IgD-negative memory B cell (primary cell): ENCODE data around the gene TRIM47. TPM values are rescaled to one million over a fixed set of nuclear protein-coding genes. Genes with fewer than 3 reads are reported as not detected.
"Not testable (repeated sequence)": the region's sequence is repeated elsewhere in the genome, so short reads cannot be mapped to it uniquely, and the experiment has no call there.

Experiments used
- H3K27ac Mint-ChIP-seq, 3 donors: one replicate each; pipeline ENCODE4 v1.8.0; 2020 to 2022; ENCODE audit warnings: mild to moderate bottlenecking in 3 of 3, mixed read lengths in 3 of 3, moderate library complexity in 1 of 3
- H3K27me3 Mint-ChIP-seq: one replicate; pipeline ENCODE4 v1.8.0; 2021; ENCODE audit warnings: mixed read lengths
- H3K36me3 Mint-ChIP-seq: one replicate; pipeline ENCODE4 v1.8.0; 2020; ENCODE audit warnings: mild to moderate bottlenecking, mixed read lengths
- H3K4me1 Mint-ChIP-seq, 3 donors: one replicate each; pipeline ENCODE4 v1.8.0; 2020 to 2022; ENCODE audit warnings: mixed read lengths in 3 of 3, mild to moderate bottlenecking in 1 of 3
- H3K4me3 Mint-ChIP-seq, 4 donors: one replicate each; pipeline ENCODE4 v1.8.0; 2020 to 2022; ENCODE audit warnings: mild to moderate bottlenecking in 4 of 4, mixed read lengths in 4 of 4, moderate library complexity in 3 of 4
- H3K9me3 Mint-ChIP-seq, 3 donors: one replicate each; pipeline ENCODE4 v1.8.0; 2020 to 2021; ENCODE audit warnings: mixed read lengths in 3 of 3, mild to moderate bottlenecking in 1 of 3
- polyA plus RNA-seq: library from polyadenylated mRNA; unstranded; fragments of 300-500 nt; fragmentation: Illumina TruSeq; gene quantifications from one replicate; pipeline ENCODE4 v1.2.3, GENCODE V29; 2021

TRIM47 gene
- polyA plus RNA-seq, 1 donor from 2014 or later, result 12.4 TPM

- no peak overlapping the region for H3K4me3 Mint-ChIP-seq
- H3K27ac Mint-ChIP-seq, result peak overlapping the region in 1 of 3 donors; percentile 59
Observed at GRCh38 chr17:75872434-75873351, 5.7 kb downstream of the TRIM47 start.

GRCh38 chr17:75870228-75870627 lies 8.2 kb downstream of the TRIM47 start:
- H3K4me3 Mint-ChIP-seq, H3K9me3 Mint-ChIP-seq, H3K27me3 Mint-ChIP-seq, H3K27ac Mint-ChIP-seq, H3K4me1 Mint-ChIP-seq, H3K36me3 Mint-ChIP-seq: not testable (repeated sequence)

More at GRCh38 chr17:75872434-75873351, 5.7 kb downstream of the TRIM47 start:
- H3K4me1 Mint-ChIP-seq, result peaks cover 11 to 14% (median 14%) of the 10 kb centered on the region in 3 donors
- H3K27me3 Mint-ChIP-seq, result no peaks in the 10 kb centered on the region
- H3K9me3 Mint-ChIP-seq, result no peaks in the 10 kb centered on the region
- H3K36me3 Mint-ChIP-seq, result no peaks in the 10 kb centered on the region

GRCh38 chr17:75869282-75870141 lies 8.9 kb downstream of the TRIM47 start:
- H3K9me3 Mint-ChIP-seq, result no peaks in the 10 kb centered on the region
- no peak overlapping the region for H3K4me3 Mint-ChIP-seq
- H3K27ac Mint-ChIP-seq, result peak overlapping the region in 1 of 3 donors; percentile 56
- H3K27me3 Mint-ChIP-seq, result no peaks in the 10 kb centered on the region
- H3K36me3 Mint-ChIP-seq, result no peaks in the 10 kb centered on the region
- H3K4me1 Mint-ChIP-seq, result peaks cover 10 to 11% (median 10%) of the 10 kb centered on the region in 3 donors

- H3K36me3 Mint-ChIP-seq, H3K9me3 Mint-ChIP-seq, H3K4me3 Mint-ChIP-seq, H3K27ac Mint-ChIP-seq, H3K27me3 Mint-ChIP-seq: not testable (repeated sequence)
- peaks cover 16 to 17% (median 16%) of the 10 kb centered on the region in 3 donors for H3K4me1 Mint-ChIP-seq
Observed at GRCh38 chr17:75868730-75869281, 9.6 kb downstream of the TRIM47 start.

- H3K36me3 Mint-ChIP-seq, H3K27me3 Mint-ChIP-seq, H3K9me3 Mint-ChIP-seq: not testable (repeated sequence)
- Mint-ChIP-seq H3K4me1 (peaks cover 20 to 21% (median 20%) of the 10 kb centered on the region in 3 donors), H3K4me3 (peak overlapping the region in 2 of 4 donors; percentile 37 to 80), H3K27ac (peak overlapping the region; percentile 94 to 96 (median 96))
Observed at GRCh38 chr17:75865404-75866188, 12.8 kb downstream of the TRIM47 start.

- peak overlapping the region; percentile 46 to 88 (median 80) for H3K4me3 Mint-ChIP-seq
Observed at GRCh38 chr17:75864887-75865286, 13.5 kb downstream of the TRIM47 start.

GRCh38 chr17:75864448-75864871 lies 13.9 kb downstream of the TRIM47 start:
- Mint-ChIP-seq H3K27ac (peak overlapping the region; percentile 94 to 96 (median 96)), H3K27me3 (no peaks in the 10 kb centered on the region), H3K9me3 (no peaks in the 10 kb centered on the region), H3K4me1 (peaks cover 20 to 23% (median 21%) of the 10 kb centered on the region in 3 donors), H3K36me3 (no peaks in the 10 kb centered on the region), H3K4me3 (peak overlapping the region; percentile 46 to 88 (median 80))

More at GRCh38 chr17:75864887-75865286, 13.5 kb downstream of the TRIM47 start:
- Mint-ChIP-seq H3K4me1 (peaks cover 20 to 21% (median 20%) of the 10 kb centered on the region in 3 donors), H3K27ac (peak overlapping the region; percentile 94 to 96 (median 96))
- not testable (repeated sequence) for H3K9me3 Mint-ChIP-seq, H3K27me3 Mint-ChIP-seq, H3K36me3 Mint-ChIP-seq

GRCh38 chr17:75861927-75862317 lies 16.5 kb downstream of the TRIM47 start:
- H3K27ac Mint-ChIP-seq, result peak overlapping the region in 2 of 3 donors; percentile 77 to 81
- H3K4me1 Mint-ChIP-seq, result peaks cover 27 to 36% (median 35%) of the 10 kb centered on the region in 3 donors
- H3K9me3 Mint-ChIP-seq, result no peaks in the 10 kb centered on the region
- no peaks in the 10 kb centered on the region for H3K27me3 Mint-ChIP-seq
- no peaks in the 10 kb centered on the region for H3K36me3 Mint-ChIP-seq
- peak overlapping the region in 1 of 4 donors; percentile 28 for H3K4me3 Mint-ChIP-seq

GRCh38 chr17:75859358-75859757 lies 19.0 kb downstream of the TRIM47 start:
- not testable (repeated sequence) for H3K36me3 Mint-ChIP-seq, H3K27me3 Mint-ChIP-seq, H3K9me3 Mint-ChIP-seq
- peak overlapping the region in 2 of 3 donors; percentile 84 to 91 for H3K27ac Mint-ChIP-seq
- peaks cover 20 to 29% (median 29%) of the 10 kb centered on the region in 3 donors for H3K4me1 Mint-ChIP-seq
- H3K4me3 Mint-ChIP-seq, result peak overlapping the region in 1 of 4 donors; percentile 41

GRCh38 chr17:75856062-75856756 lies 22.2 kb downstream of the TRIM47 start:
- Mint-ChIP-seq H3K36me3 (no peaks in the 10 kb centered on the region), H3K27ac (peak overlapping the region; percentile 38 to 89 (median 77)), H3K9me3 (no peaks in the 10 kb centered on the region), H3K27me3 (no peaks in the 10 kb centered on the region), H3K4me3 (peak overlapping the region in 1 of 4 donors; percentile 95), H3K4me1 (peaks cover 13 to 35% (median 29%) of the 10 kb centered on the region in 3 donors)

- H3K4me3 Mint-ChIP-seq, result peak within 1 kb of the TSS in 1 of 4 donors; percentile 95
- H3K9me3 Mint-ChIP-seq, result no peaks in the 10 kb centered on the region
- peak within 1 kb of the TSS; percentile 38 to 89 (median 77) for H3K27ac Mint-ChIP-seq
- no peaks in the 10 kb centered on the region for H3K36me3 Mint-ChIP-seq
- H3K27me3 Mint-ChIP-seq, result no peaks in the 10 kb centered on the region
- peaks cover 11 to 34% (median 28%) of the 10 kb centered on the region in 3 donors for H3K4me1 Mint-ChIP-seq
Observed at GRCh38 chr17:75855310-75856061, 22.9 kb downstream of the TRIM47 start, which contains the start of gene WBP2. WBP2 (minus strand) TSS chr17:75855335; CDS start chr17:75855297, 38 bp downstream.

- peaks cover 11 to 34% (median 28%) of the 10 kb centered on the region in 3 donors for H3K4me1 Mint-ChIP-seq
- H3K4me3 Mint-ChIP-seq, result no peak overlapping the region
- H3K9me3 Mint-ChIP-seq, result no peaks in the 10 kb centered on the region
- H3K36me3 Mint-ChIP-seq, result peaks cover under 1% of the 10 kb centered on the region
- no peak overlapping the region for H3K27ac Mint-ChIP-seq
- no peaks in the 10 kb centered on the region for H3K27me3 Mint-ChIP-seq
Observed at GRCh38 chr17:75854881-75855309, 23.5 kb downstream of the TRIM47 start.
